Measurements from ENCODE around the gene GAB2.

- TF ChIP-seq REST (IDR thresholded peaks at IDR 0.05; ENCODE audit: insufficient read depth in 1 of 2, low read depth in 2 of 2, low read length in 1 of 2) (no peak), POLR2AphosphoS5 (IDR thresholded peaks at IDR 0.05; ENCODE audit: low read depth, low read length) (no peak), CTCF (IDR thresholded peaks at IDR 0.05) (no peak), TCF7L2 (IDR thresholded peaks at IDR 0.05; ENCODE audit: low read depth, low read length) (no peak)
Observed at GRCh38 chr11:78359921-78360320, 57.7 kb downstream of the GAB2 start.
